ENCODE measurements around the gene PDIA4.

Gene PDIA4

GRCh38 chr7:148967032-148967372, 61.3 kb downstream of the PDIA4 start:
- peak overlapping the region; percentile 63 for H3K4me3 ChIP-seq
- TF ChIP-seq CTCF (IDR thresholded peaks at IDR 0.05), result no peak
- DNase-seq (ENCODE audit: low spot score), result no peak
- peak overlapping the region in 1 of 2 donors; percentile 78 for H3K27ac ChIP-seq

GRCh38 chr7:148964483-148965267, 63.6 kb downstream of the PDIA4 start:
- peak overlapping the region; percentile 60 to 73 for H3K27ac ChIP-seq
- no peak for TF ChIP-seq CTCF (IDR thresholded peaks at IDR 0.05)
- peak overlapping the region; percentile 72 for H3K4me3 ChIP-seq
- no peak for DNase-seq (ENCODE audit: low spot score)

- H3K27ac ChIP-seq, result peak overlapping the region; percentile 60 to 73
- DNase-seq (ENCODE audit: low spot score), result no peak
- peak overlapping the region; percentile 72 for H3K4me3 ChIP-seq
- no peak for TF ChIP-seq CTCF (IDR thresholded peaks at IDR 0.05)
Measured at GRCh38 chr7:148963583-148964482, 64.5 kb downstream of the PDIA4 start.

- TF ChIP-seq CTCF (IDR thresholded peaks at IDR 0.05), result no peak
- peak overlapping the region; percentile 47 to 73 for H3K27ac ChIP-seq
Measured at GRCh38 chr7:148962823-148963582, 65.3 kb downstream of the PDIA4 start.

GRCh38 chr7:148962440-148962822, 65.9 kb downstream of the PDIA4 start:
- DNase-seq (ENCODE audit: low spot score), result no peak
- Histone ChIP-seq H3K4me3 (peak overlapping the region; percentile 72), H3K27ac (no peak overlapping the region)
- TF ChIP-seq CTCF (IDR thresholded peaks at IDR 0.05), result no peak

More at GRCh38 chr7:148962823-148963582, 65.3 kb downstream of the PDIA4 start:
- peak overlapping the region; percentile 72 for H3K4me3 ChIP-seq
- DNase-seq (ENCODE audit: low spot score), result no peak

- no peak for TF ChIP-seq CTCF (IDR thresholded peaks at IDR 0.05)
- H3K27ac ChIP-seq, result no peak overlapping the region
- H3K4me3 ChIP-seq, result no peak overlapping the region
- no peak for DNase-seq (ENCODE audit: low spot score)
Measured at GRCh38 chr7:148959726-148960125, 68.6 kb downstream of the PDIA4 start.
